ENCODE measurements around the gene PARD3. TPM values are rescaled to one million over a fixed set of nuclear protein-coding genes. Genes with fewer than 3 reads are reported as not detected.

The PARD3 gene
- total RNA-seq, 1 donor from 2014 or later = 26.0 TPM

- no peak for DNase-seq (ENCODE audit: low spot score)
- no peaks in the 10 kb centered on the region for H3K9me3 Mint-ChIP-seq (ENCODE audit: low read depth)
- H3K4me3 Mint-ChIP-seq (ENCODE audit: unreplicated experiment) = no peak overlapping the region
- H3K36me3 Mint-ChIP-seq (ENCODE audit: low read depth) = peaks cover 2% of the 10 kb centered on the region
- no peak for TF ChIP-seq CTCF (IDR thresholded peaks at IDR 0.05)
- H3K4me1 Mint-ChIP-seq (ENCODE audit: low read depth) = peaks cover 17% of the 10 kb centered on the region
- H3K27ac Mint-ChIP-seq (ENCODE audit: unreplicated experiment) = no peak overlapping the region
- no peaks in the 10 kb centered on the region for H3K27me3 Mint-ChIP-seq (ENCODE audit: low read depth)
Observed at GRCh38 chr10:34791947-34792346, 23.1 kb downstream of the PARD3 start.

- Mint-ChIP-seq H3K27me3 (ENCODE audit: low read depth) (no peaks in the 10 kb centered on the region), H3K36me3 (ENCODE audit: low read depth) (peaks cover 2% of the 10 kb centered on the region), H3K4me1 (ENCODE audit: low read depth) (peaks cover 23% of the 10 kb centered on the region), H3K27ac (ENCODE audit: unreplicated experiment) (no peak overlapping the region), H3K9me3 (ENCODE audit: low read depth) (no peaks in the 10 kb centered on the region), H3K4me3 (ENCODE audit: unreplicated experiment) (no peak overlapping the region)
- DNase-seq (ENCODE audit: low spot score) = no peak
- no peak for TF ChIP-seq CTCF (IDR thresholded peaks at IDR 0.05)
Observed at GRCh38 chr10:34791228-34791627, 23.9 kb downstream of the PARD3 start.

- TF ChIP-seq CTCF (IDR thresholded peaks at IDR 0.05) = no peak
- no peaks in the 10 kb centered on the region for H3K27me3 Mint-ChIP-seq (ENCODE audit: low read depth)
- H3K9me3 Mint-ChIP-seq (ENCODE audit: low read depth) = no peaks in the 10 kb centered on the region
- H3K4me3 Mint-ChIP-seq (ENCODE audit: unreplicated experiment) = no peak overlapping the region
- no peak for DNase-seq (ENCODE audit: low spot score)
- H3K4me1 Mint-ChIP-seq (ENCODE audit: low read depth) = peaks cover 29% of the 10 kb centered on the region
- peak overlapping the region; percentile 59 for H3K27ac Mint-ChIP-seq (ENCODE audit: unreplicated experiment)
- no peaks in the 10 kb centered on the region for H3K36me3 Mint-ChIP-seq (ENCODE audit: low read depth)
Observed at GRCh38 chr10:34789966-34790506, 25.1 kb downstream of the PARD3 start.

GRCh38 chr10:34786464-34786863 lies 28.6 kb downstream of the PARD3 start:
- H3K4me1 Mint-ChIP-seq (ENCODE audit: low read depth) = peaks cover 35% of the 10 kb centered on the region
- TF ChIP-seq CTCF (IDR thresholded peaks at IDR 0.05) = peak; percentile 30
- no peaks in the 10 kb centered on the region for H3K27me3 Mint-ChIP-seq (ENCODE audit: low read depth)
- H3K4me3 Mint-ChIP-seq (ENCODE audit: unreplicated experiment) = no peak overlapping the region
- H3K27ac Mint-ChIP-seq (ENCODE audit: unreplicated experiment) = no peak overlapping the region
- no peaks in the 10 kb centered on the region for H3K36me3 Mint-ChIP-seq (ENCODE audit: low read depth)
- DNase-seq (ENCODE audit: low spot score) = no peak
- no peaks in the 10 kb centered on the region for H3K9me3 Mint-ChIP-seq (ENCODE audit: low read depth)

GRCh38 chr10:34781711-34782110 lies 33.4 kb downstream of the PARD3 start:
- no peak for DNase-seq (ENCODE audit: low spot score)
- H3K9me3 Mint-ChIP-seq (ENCODE audit: low read depth) = no peaks in the 10 kb centered on the region
- H3K4me3 Mint-ChIP-seq (ENCODE audit: unreplicated experiment) = no peak overlapping the region
- no peaks in the 10 kb centered on the region for H3K36me3 Mint-ChIP-seq (ENCODE audit: low read depth)
- no peak overlapping the region for H3K27ac Mint-ChIP-seq (ENCODE audit: unreplicated experiment)
- no peaks in the 10 kb centered on the region for H3K27me3 Mint-ChIP-seq (ENCODE audit: low read depth)
- H3K4me1 Mint-ChIP-seq (ENCODE audit: low read depth) = peaks cover 43% of the 10 kb centered on the region
- no peak for TF ChIP-seq CTCF (IDR thresholded peaks at IDR 0.05)

Data from chondrocyte (in vitro differentiated cells).